Measurements from ENCODE around the gene ISOC1.

ISOC1 gene

GRCh38 chr5:129096382-129096991 is 1.9 kb downstream of the ISOC1 start:
- DNase-seq (ENCODE audit: low read depth): no peak
- Histone ChIP-seq H3K4me3 (ENCODE audit: low read length) (peak overlapping the region; percentile 97), H3K36me3 (ENCODE audit: control insufficient read depth, insufficient read depth, low read length, severe bottlenecking) (no peaks in the 10 kb centered on the region), H3K9ac (ENCODE audit: low read length) (no peak overlapping the region), H3K4me1 (ENCODE audit: control insufficient read depth, insufficient read depth, low read length) (peaks cover 34% of the 10 kb centered on the region), H3K9me3 (ENCODE audit: control insufficient read depth, low read length) (no peaks in the 10 kb centered on the region), H3K27me3 (replicated peaks; ENCODE audit: control insufficient read depth, insufficient read depth, low read length) (no peaks in the 10 kb centered on the region)

- Histone ChIP-seq H3K4me3 (ENCODE audit: low read length) (peak overlapping the region; percentile 46), H3K9me3 (ENCODE audit: control insufficient read depth, low read length) (no peaks in the 10 kb centered on the region), H3K4me1 (ENCODE audit: control insufficient read depth, insufficient read depth, low read length) (peaks cover 40% of the 10 kb centered on the region), H3K36me3 (ENCODE audit: control insufficient read depth, insufficient read depth, low read length, severe bottlenecking) (no peaks in the 10 kb centered on the region), H3K27me3 (replicated peaks; ENCODE audit: control insufficient read depth, insufficient read depth, low read length) (no peaks in the 10 kb centered on the region), H3K9ac (ENCODE audit: low read length) (no peak overlapping the region)
- DNase-seq (ENCODE audit: low read depth): no peak
These were observed 3.1 kb downstream of the ISOC1 start for GRCh38 chr5:129097498-129098296.

GRCh38 chr5:129098488-129099183 is 4.1 kb downstream of the ISOC1 start:
- Histone ChIP-seq H3K9me3 (ENCODE audit: control insufficient read depth, low read length) (no peaks in the 10 kb centered on the region), H3K9ac (ENCODE audit: low read length) (peak overlapping the region; percentile 43), H3K4me3 (ENCODE audit: low read length) (peak overlapping the region; percentile 46), H3K36me3 (ENCODE audit: control insufficient read depth, insufficient read depth, low read length, severe bottlenecking) (no peaks in the 10 kb centered on the region), H3K27me3 (replicated peaks; ENCODE audit: control insufficient read depth, insufficient read depth, low read length) (no peaks in the 10 kb centered on the region), H3K4me1 (ENCODE audit: control insufficient read depth, insufficient read depth, low read length) (peaks cover 40% of the 10 kb centered on the region)
- no peak for DNase-seq (ENCODE audit: low read depth)

- Histone ChIP-seq H3K9ac (ENCODE audit: low read length) (no peak overlapping the region), H3K4me3 (ENCODE audit: low read length) (peak overlapping the region; percentile 46), H3K4me1 (ENCODE audit: control insufficient read depth, insufficient read depth, low read length) (peaks cover 40% of the 10 kb centered on the region), H3K9me3 (ENCODE audit: control insufficient read depth, low read length) (no peaks in the 10 kb centered on the region), H3K27me3 (replicated peaks; ENCODE audit: control insufficient read depth, insufficient read depth, low read length) (no peaks in the 10 kb centered on the region), H3K36me3 (ENCODE audit: control insufficient read depth, insufficient read depth, low read length, severe bottlenecking) (no peaks in the 10 kb centered on the region)
- no peak for DNase-seq (ENCODE audit: low read depth)
These were observed 4.6 kb downstream of the ISOC1 start for GRCh38 chr5:129099184-129099569.

- H3K36me3 ChIP-seq (ENCODE audit: control insufficient read depth, insufficient read depth, low read length, severe bottlenecking): peaks cover 6% of the 10 kb centered on the region
- no peaks in the 10 kb centered on the region for H3K27me3 ChIP-seq (replicated peaks; ENCODE audit: control insufficient read depth, insufficient read depth, low read length)
- H3K4me1 ChIP-seq (ENCODE audit: control insufficient read depth, insufficient read depth, low read length): peaks cover 31% of the 10 kb centered on the region
- no peak for DNase-seq (ENCODE audit: low read depth)
- no peak overlapping the region for H3K9ac ChIP-seq (ENCODE audit: low read length)
- H3K4me3 ChIP-seq (ENCODE audit: low read length): no peak overlapping the region
- no peaks in the 10 kb centered on the region for H3K9me3 ChIP-seq (ENCODE audit: control insufficient read depth, low read length)
These were observed 7.2 kb downstream of the ISOC1 start for GRCh38 chr5:129101794-129102193.

- H3K36me3 ChIP-seq (ENCODE audit: control insufficient read depth, insufficient read depth, low read length, severe bottlenecking): peaks cover 12% of the 10 kb centered on the region
- no peaks in the 10 kb centered on the region for H3K9me3 ChIP-seq (ENCODE audit: control insufficient read depth, low read length)
These were observed 8.8 kb downstream of the ISOC1 start for GRCh38 chr5:129103397-129103796.

GRCh38 chr5:129104915-129105455 is 10.4 kb downstream of the ISOC1 start:
- Histone ChIP-seq H3K4me1 (ENCODE audit: control insufficient read depth, insufficient read depth, low read length) (peaks cover 18% of the 10 kb centered on the region), H3K9ac (ENCODE audit: low read length) (no peak overlapping the region), H3K4me3 (ENCODE audit: low read length) (no peak overlapping the region), H3K27me3 (replicated peaks; ENCODE audit: control insufficient read depth, insufficient read depth, low read length) (no peaks in the 10 kb centered on the region), H3K9me3 (ENCODE audit: control insufficient read depth, low read length) (no peaks in the 10 kb centered on the region), H3K36me3 (ENCODE audit: control insufficient read depth, insufficient read depth, low read length, severe bottlenecking) (peaks cover 17% of the 10 kb centered on the region)
- no peak for DNase-seq (ENCODE audit: low read depth)

More at GRCh38 chr5:129103397-129103796, 8.8 kb downstream of the ISOC1 start:
- no peak overlapping the region for H3K4me3 ChIP-seq (ENCODE audit: low read length)
- H3K4me1 ChIP-seq (ENCODE audit: control insufficient read depth, insufficient read depth, low read length): peaks cover 24% of the 10 kb centered on the region
- H3K9ac ChIP-seq (ENCODE audit: low read length): no peak overlapping the region
- no peak for DNase-seq (ENCODE audit: low read depth)
- H3K27me3 ChIP-seq (replicated peaks; ENCODE audit: control insufficient read depth, insufficient read depth, low read length): no peaks in the 10 kb centered on the region

GRCh38 chr5:129107637-129108036 is 13.1 kb downstream of the ISOC1 start:
- peaks cover 13% of the 10 kb centered on the region for H3K4me1 ChIP-seq (ENCODE audit: control insufficient read depth, insufficient read depth, low read length)
- no peak overlapping the region for H3K4me3 ChIP-seq (ENCODE audit: low read length)
- H3K9me3 ChIP-seq (ENCODE audit: control insufficient read depth, low read length): no peaks in the 10 kb centered on the region
- peaks cover 20% of the 10 kb centered on the region for H3K36me3 ChIP-seq (ENCODE audit: control insufficient read depth, insufficient read depth, low read length, severe bottlenecking)
- no peaks in the 10 kb centered on the region for H3K27me3 ChIP-seq (replicated peaks; ENCODE audit: control insufficient read depth, insufficient read depth, low read length)
- DNase-seq (ENCODE audit: low read depth): no peak
- H3K9ac ChIP-seq (ENCODE audit: low read length): no peak overlapping the region

- Histone ChIP-seq H3K4me1 (ENCODE audit: control insufficient read depth, insufficient read depth, low read length) (peaks cover 12% of the 10 kb centered on the region), H3K9ac (ENCODE audit: low read length) (no peak overlapping the region), H3K4me3 (ENCODE audit: low read length) (no peak overlapping the region), H3K27me3 (replicated peaks; ENCODE audit: control insufficient read depth, insufficient read depth, low read length) (no peaks in the 10 kb centered on the region), H3K9me3 (ENCODE audit: control insufficient read depth, low read length) (no peaks in the 10 kb centered on the region), H3K36me3 (ENCODE audit: control insufficient read depth, insufficient read depth, low read length, severe bottlenecking) (peaks cover 15% of the 10 kb centered on the region)
- no peak for DNase-seq (ENCODE audit: low read depth)
These were observed 16.2 kb downstream of the ISOC1 start for GRCh38 chr5:129110742-129111141.

GRCh38 chr5:129111351-129111750 is 16.8 kb downstream of the ISOC1 start:
- no peaks in the 10 kb centered on the region for H3K27me3 ChIP-seq (replicated peaks; ENCODE audit: control insufficient read depth, insufficient read depth, low read length)
- no peak overlapping the region for H3K4me3 ChIP-seq (ENCODE audit: low read length)
- no peak for DNase-seq (ENCODE audit: low read depth)
- peaks cover 15% of the 10 kb centered on the region for H3K36me3 ChIP-seq (ENCODE audit: control insufficient read depth, insufficient read depth, low read length, severe bottlenecking)
- no peaks in the 10 kb centered on the region for H3K9me3 ChIP-seq (ENCODE audit: control insufficient read depth, low read length)
- H3K4me1 ChIP-seq (ENCODE audit: control insufficient read depth, insufficient read depth, low read length): peaks cover 12% of the 10 kb centered on the region
- H3K9ac ChIP-seq (ENCODE audit: low read length): no peak overlapping the region

GRCh38 chr5:129112295-129112694 is 17.7 kb downstream of the ISOC1 start:
- Histone ChIP-seq H3K36me3 (ENCODE audit: control insufficient read depth, insufficient read depth, low read length, severe bottlenecking) (peaks cover 15% of the 10 kb centered on the region), H3K4me3 (ENCODE audit: low read length) (no peak overlapping the region)

More at GRCh38 chr5:129112295-129112694, 17.7 kb downstream of the ISOC1 start:
- no peaks in the 10 kb centered on the region for H3K9me3 ChIP-seq (ENCODE audit: control insufficient read depth, low read length)
- H3K27me3 ChIP-seq (replicated peaks; ENCODE audit: control insufficient read depth, insufficient read depth, low read length): no peaks in the 10 kb centered on the region
- no peak for DNase-seq (ENCODE audit: low read depth)
- H3K9ac ChIP-seq (ENCODE audit: low read length): no peak overlapping the region
- peaks cover 12% of the 10 kb centered on the region for H3K4me1 ChIP-seq (ENCODE audit: control insufficient read depth, insufficient read depth, low read length)

All from adipocyte (in vitro differentiated cells).